Vagina (tissue), 2 donors: ENCODE measurements around the gene LPGAT1. TPM values are rescaled to one million over a fixed set of nuclear protein-coding genes. Genes with fewer than 3 reads are reported as not detected.

Experiments used
- DNase-seq, 2 donors: peaks; one replicate each; pipeline ENCODE4 v3.0.0-alpha.2; 2017; ENCODE audit errors: extremely low spot score in 2 of 2
- H3K27ac ChIP-seq: fragments of 200-600 bp; sonication (generic); one replicate; pipeline ENCODE4 v1.5.1; 2019
- H3K27me3 ChIP-seq: fragments of 200-600 bp; sonication (generic); one replicate; pipeline ENCODE4 v1.5.1; 2019
- H3K36me3 ChIP-seq, 2 donors: fragments of 200-600 bp; sonication (generic); one replicate each; pipeline ENCODE4 v1.5.1; 2017 to 2019
- H3K4me1 ChIP-seq: fragments of 200-600 bp; sonication (generic); one replicate; pipeline ENCODE4 v1.5.1; 2019
- H3K4me3 ChIP-seq, 2 donors: fragments of 200-600 bp; sonication (generic); 1 replicate in 1 of 2; 2 replicates in 1 of 2; pipeline ENCODE4 v1.5.1; 2016 to 2019
- H3K9me3 ChIP-seq: fragments of 200-600 bp; sonication (generic); one replicate; pipeline ENCODE4 v1.5.1; 2019
- POLR2A ChIP-seq, 2 donors: fragments of 450-650 bp; IDR thresholded peaks; one replicate each; pipeline ENCODE4 v1.6.1; 2017; ENCODE audit warnings: antibody characterized with exemption in 2 of 2, mild to moderate bottlenecking in 2 of 2, moderate library complexity in 2 of 2
- POLR2AphosphoS5 ChIP-seq, 2 donors: sonication (generic); formaldehyde crosslinking; IDR thresholded peaks; one replicate each; pipeline ENCODE4 v1.9.0; 2017; ENCODE audit warnings: antibody characterized with exemption in 2 of 2, mild to moderate bottlenecking in 2 of 2, low read depth in 1 of 2; ENCODE audit not compliant: insufficient read depth in 1 of 2
- intact Hi-C: fragments of 100-400 bp; cut with DNase I; formaldehyde crosslinking; loops from one replicate; pipeline ENCODE4 v1.15.1; 2023
- total RNA-seq: library from RNA; depleted of rRNA; stranded (reverse); fragments of >200 nt; gene quantifications from one replicate; pipeline ENCODE4 v1.2.3, GENCODE V29; 2016
- TF ChIP-seq, protein P1 (sequence below), 3 experiments: fragments of 450-650 bp in 2 of 3; fragments of 200-600 bp in 1 of 3; sonication (generic) in 1 of 3; IDR thresholded peaks; one replicate each; pipeline ENCODE4 v1.5.1; 2017 to 2019; ENCODE audit warnings: antibody characterized with exemption in 3 of 3, mild to moderate bottlenecking in 2 of 3, moderate library complexity in 2 of 3

Gene LPGAT1
- total RNA-seq, 1 donor from 2014 or later = 63.8 TPM

- no peaks in the 10 kb centered on the region for H3K4me1 ChIP-seq
- DNase-seq = no peak
- H3K36me3 ChIP-seq = no peaks in the 10 kb centered on the region
- H3K27ac ChIP-seq = no peak overlapping the region
- TF ChIP-seq, protein P1, sequence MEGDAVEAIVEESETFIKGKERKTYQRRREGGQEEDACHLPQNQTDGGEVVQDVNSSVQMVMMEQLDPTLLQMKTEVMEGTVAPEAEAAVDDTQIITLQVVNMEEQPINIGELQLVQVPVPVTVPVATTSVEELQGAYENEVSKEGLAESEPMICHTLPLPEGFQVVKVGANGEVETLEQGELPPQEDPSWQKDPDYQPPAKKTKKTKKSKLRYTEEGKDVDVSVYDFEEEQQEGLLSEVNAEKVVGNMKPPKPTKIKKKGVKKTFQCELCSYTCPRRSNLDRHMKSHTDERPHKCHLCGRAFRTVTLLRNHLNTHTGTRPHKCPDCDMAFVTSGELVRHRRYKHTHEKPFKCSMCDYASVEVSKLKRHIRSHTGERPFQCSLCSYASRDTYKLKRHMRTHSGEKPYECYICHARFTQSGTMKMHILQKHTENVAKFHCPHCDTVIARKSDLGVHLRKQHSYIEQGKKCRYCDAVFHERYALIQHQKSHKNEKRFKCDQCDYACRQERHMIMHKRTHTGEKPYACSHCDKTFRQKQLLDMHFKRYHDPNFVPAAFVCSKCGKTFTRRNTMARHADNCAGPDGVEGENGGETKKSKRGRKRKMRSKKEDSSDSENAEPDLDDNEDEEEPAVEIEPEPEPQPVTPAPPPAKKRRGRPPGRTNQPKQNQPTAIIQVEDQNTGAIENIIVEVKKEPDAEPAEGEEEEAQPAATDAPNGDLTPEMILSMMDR (IDR thresholded peaks at IDR 0.05) = no peak
- TF ChIP-seq POLR2A (IDR thresholded peaks at IDR 0.05) = no peak
- TF ChIP-seq POLR2AphosphoS5 (IDR thresholded peaks at IDR 0.05; ENCODE audit: insufficient read depth in 1 of 2, low read depth in 1 of 2) = no peak
- no peaks in the 10 kb centered on the region for H3K27me3 ChIP-seq
- intact Hi-C loops = no loop called here
- H3K4me3 ChIP-seq = no peak overlapping the region
- no peaks in the 10 kb centered on the region for H3K9me3 ChIP-seq
These were observed 65.9 kb downstream of the LPGAT1 start for GRCh38 chr1:211764701-211765100.

GRCh38 chr1:211762206-211762605 lies 68.4 kb downstream of the LPGAT1 start:
- Histone ChIP-seq H3K36me3 (no peaks in the 10 kb centered on the region), H3K27ac (no peak overlapping the region), H3K4me3 (no peak overlapping the region), H3K4me1 (no peaks in the 10 kb centered on the region), H3K27me3 (no peaks in the 10 kb centered on the region), H3K9me3 (peaks cover 7% of the 10 kb centered on the region)
- TF ChIP-seq POLR2A (IDR thresholded peaks at IDR 0.05) (no peak), POLR2AphosphoS5 (IDR thresholded peaks at IDR 0.05; ENCODE audit: insufficient read depth in 1 of 2, low read depth in 1 of 2) (no peak)
- TF ChIP-seq, protein P1 (IDR thresholded peaks at IDR 0.05) = no peak
- intact Hi-C loops = no loop called here
- DNase-seq = no peak

GRCh38 chr1:211761400-211761799 lies 69.2 kb downstream of the LPGAT1 start:
- no peak overlapping the region for H3K4me3 ChIP-seq
- no peaks in the 10 kb centered on the region for H3K36me3 ChIP-seq
- H3K27ac ChIP-seq = no peak overlapping the region
- H3K9me3 ChIP-seq = peaks cover 7% of the 10 kb centered on the region
- H3K4me1 ChIP-seq = no peaks in the 10 kb centered on the region
- H3K27me3 ChIP-seq = no peaks in the 10 kb centered on the region
- TF ChIP-seq POLR2AphosphoS5 (IDR thresholded peaks at IDR 0.05; ENCODE audit: insufficient read depth in 1 of 2, low read depth in 1 of 2) (no peak), POLR2A (IDR thresholded peaks at IDR 0.05) (no peak)
- TF ChIP-seq, protein P1 (IDR thresholded peaks at IDR 0.05) = no peak
- intact Hi-C loops = no loop called here
- DNase-seq = no peak

GRCh38 chr1:211756471-211757020 lies 74.0 kb downstream of the LPGAT1 start:
- H3K27me3 ChIP-seq = no peaks in the 10 kb centered on the region
- no peak overlapping the region for H3K4me3 ChIP-seq
- TF ChIP-seq POLR2AphosphoS5 (IDR thresholded peaks at IDR 0.05; ENCODE audit: insufficient read depth in 1 of 2, low read depth in 1 of 2) (no peak), POLR2A (IDR thresholded peaks at IDR 0.05) (no peak)
- TF ChIP-seq, protein P1 (IDR thresholded peaks at IDR 0.05) = no peak
- no peaks in the 10 kb centered on the region for H3K36me3 ChIP-seq
- intact Hi-C loops = no loop called here
- H3K4me1 ChIP-seq = no peaks in the 10 kb centered on the region
- H3K27ac ChIP-seq = no peak overlapping the region
- DNase-seq = no peak
- peaks cover 7% of the 10 kb centered on the region for H3K9me3 ChIP-seq

DNA sequence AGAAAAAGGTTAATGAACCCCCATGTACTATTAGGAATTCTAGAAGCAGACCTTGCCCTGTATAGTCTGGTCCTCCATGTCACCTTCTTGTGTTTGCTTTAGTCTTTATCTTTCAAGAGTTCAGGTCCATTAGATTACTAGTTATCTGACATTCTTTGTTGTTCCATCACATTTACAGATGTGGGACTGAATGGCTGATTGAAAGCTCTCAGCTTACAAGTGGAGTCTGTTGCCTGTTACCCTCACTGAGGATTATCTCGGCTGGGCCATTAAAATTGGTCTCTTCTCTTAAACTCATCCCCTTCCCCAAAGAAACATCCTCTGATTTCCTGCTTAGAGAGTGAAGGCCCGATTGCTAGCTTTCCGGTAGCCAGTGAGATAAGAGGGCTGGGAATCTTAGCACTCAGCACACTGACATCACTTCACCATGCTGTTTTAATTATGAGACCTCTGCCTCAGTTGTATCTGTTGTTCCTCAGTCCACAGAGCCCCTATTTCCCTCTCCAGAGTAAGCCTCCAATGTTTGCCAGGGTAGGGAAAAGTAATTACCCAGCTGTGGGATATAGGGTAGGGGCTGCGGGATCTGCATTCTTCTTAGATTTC lies 76.8 kb downstream of the LPGAT1 start:
- no peak overlapping the region for H3K27ac ChIP-seq
- no peak overlapping the region for H3K4me3 ChIP-seq
- no peaks in the 10 kb centered on the region for H3K27me3 ChIP-seq
- no peak for TF ChIP-seq POLR2A (IDR thresholded peaks at IDR 0.05)
- TF ChIP-seq, protein P1 (IDR thresholded peaks at IDR 0.05) = no peak
- TF ChIP-seq POLR2AphosphoS5 (IDR thresholded peaks at IDR 0.05; ENCODE audit: insufficient read depth in 1 of 2, low read depth in 1 of 2) = no peak
- H3K9me3 ChIP-seq = peaks cover 7% of the 10 kb centered on the region
- intact Hi-C loops = no loop called here
- no peaks in the 10 kb centered on the region for H3K4me1 ChIP-seq
- peaks cover 0 to 18% of the 10 kb centered on the region in 2 donors for H3K36me3 ChIP-seq
- no peak for DNase-seq
